ENCODE results near the gene GLYR1. TPM values are rescaled to one million over a fixed set of nuclear protein-coding genes. Genes with fewer than 3 reads are reported as not detected.
"Not testable (repeated sequence)": the region's sequence is repeated elsewhere in the genome, so short reads cannot be mapped to it uniquely, and the experiment has no call there.

Gene GLYR1
- total RNA-seq, 1 experiment from 2014 or later = 79.9 TPM

DNA sequence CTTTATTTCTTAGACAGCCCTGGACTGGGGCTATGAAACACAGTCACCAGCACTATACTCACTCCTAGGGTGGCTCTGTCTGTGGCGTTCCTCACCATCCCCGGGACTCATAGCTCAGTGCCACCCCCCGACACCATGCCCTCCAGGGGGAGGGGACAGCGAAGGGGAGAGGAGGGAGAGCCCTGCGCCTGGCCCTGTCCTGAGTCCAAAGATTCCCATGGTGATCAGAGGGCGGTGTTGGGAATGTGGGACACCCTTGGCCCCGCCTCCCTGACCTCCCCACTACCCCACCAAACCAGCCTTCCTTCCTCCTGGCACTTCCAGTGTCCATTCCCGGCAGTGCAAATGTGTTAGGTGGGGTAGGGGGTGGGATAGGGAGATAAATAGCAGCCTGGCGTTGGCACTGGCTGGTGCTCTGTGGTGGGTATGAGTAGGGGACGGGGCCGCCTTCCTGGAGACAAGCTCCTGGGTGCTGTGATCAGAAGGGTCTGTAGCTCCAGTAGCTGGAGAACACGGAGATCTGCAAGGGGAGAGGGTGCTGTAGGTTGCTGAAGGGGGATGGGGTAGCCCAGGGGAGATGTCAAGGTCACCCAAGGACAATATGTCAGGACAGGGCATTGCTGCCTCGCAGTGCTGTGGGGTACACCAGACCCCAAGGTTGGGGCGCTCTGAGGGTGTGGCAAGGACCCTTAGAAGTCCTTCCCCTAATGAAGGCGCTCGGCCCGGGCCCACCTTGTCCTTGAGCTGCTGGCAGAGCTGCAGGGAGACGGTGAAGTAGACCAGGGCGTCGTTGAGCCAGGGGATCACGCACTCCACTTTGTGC, 49.9 kb downstream of the GLYR1 start:
- no peak for DNase-seq (ENCODE audit: low spot score)

DNA sequence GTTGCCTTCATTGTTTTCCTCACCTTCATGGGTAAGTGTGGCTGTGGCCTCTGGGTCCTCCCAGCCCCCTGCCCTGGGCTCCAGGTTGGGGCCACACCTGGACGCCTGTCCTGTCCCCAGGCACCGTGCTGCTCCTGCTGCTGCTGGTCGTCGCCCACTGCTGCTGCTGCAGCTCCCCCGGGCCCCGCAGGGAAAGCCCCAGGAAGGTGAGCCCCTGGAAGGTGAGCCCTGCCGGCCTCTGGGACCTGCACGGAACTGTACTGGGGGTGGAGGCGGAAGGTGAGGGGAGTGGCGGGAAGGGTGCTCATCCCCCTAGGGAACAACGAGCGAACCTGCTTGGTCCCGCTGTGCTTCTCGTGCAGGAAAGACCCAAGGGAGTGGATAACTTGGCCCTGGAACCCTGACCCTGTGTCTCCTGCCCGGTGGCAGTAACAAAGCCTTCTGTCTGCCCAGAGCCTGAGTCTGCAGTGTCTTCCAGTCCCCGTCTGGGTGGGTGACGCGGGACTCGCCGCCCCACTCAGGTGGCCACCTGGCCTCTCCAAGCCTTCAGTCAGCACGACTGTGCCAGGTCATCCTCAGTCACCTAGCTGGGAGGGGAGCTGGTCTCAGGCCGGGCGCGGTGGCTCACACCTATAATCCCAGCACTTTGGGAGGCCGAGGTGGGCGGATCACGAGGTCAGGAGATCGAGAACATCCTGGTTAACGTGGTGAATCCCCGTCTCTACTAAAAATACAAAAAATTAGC, 51.1 kb downstream of the GLYR1 start:
- DNase-seq (ENCODE audit: low spot score) = no peak
- in situ Hi-C loops (cut with HindIII; ENCODE audit: low sequenced_read_pairs) = no loop called here

More for the DNA sequence above, 49.9 kb downstream of the GLYR1 start:
- in situ Hi-C loops (cut with HindIII; ENCODE audit: low sequenced_read_pairs) = no loop called here

DNA sequence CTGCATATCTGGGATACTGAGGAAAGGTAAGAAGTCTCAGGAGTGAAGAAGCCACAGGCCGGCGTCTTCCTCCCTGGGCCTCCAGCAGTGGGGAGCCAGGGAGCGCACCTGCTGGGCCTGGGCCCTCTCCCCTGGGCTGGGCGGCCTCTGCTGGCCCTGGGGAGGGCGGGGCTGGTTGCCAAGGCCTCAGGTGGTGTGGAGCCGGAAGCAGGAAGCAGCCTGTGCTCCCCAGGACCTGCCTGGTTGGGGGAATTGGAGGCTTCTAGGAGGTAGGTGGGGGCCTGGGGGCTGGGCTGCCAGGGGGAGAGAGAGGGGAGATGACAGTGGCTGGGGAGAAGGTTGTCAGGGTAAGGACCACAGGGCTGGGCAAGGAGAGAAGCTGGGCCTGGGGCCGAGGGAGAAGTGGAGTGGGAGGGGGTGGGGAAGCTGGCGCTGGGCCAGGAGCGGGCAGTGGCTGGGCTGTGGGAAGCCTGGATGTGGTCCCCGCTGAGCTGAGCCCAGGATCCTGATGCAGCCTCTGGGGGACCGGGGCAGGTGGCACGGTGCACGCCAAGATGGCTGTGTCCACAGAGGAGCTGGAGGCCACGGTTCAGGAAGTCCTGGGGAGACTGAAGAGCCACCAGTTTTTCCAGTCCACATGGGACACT, 51.8 kb downstream of the GLYR1 start, which contains the start of gene SMIM22:
Gene SMIM22 (plus strand): TSS at position 189 of the 647 bp plus-strand sequence. CDS start 366 bp downstream, at position 555.
- in situ Hi-C loops (cut with HindIII; ENCODE audit: low sequenced_read_pairs) = no loop called here
- DNase-seq (ENCODE audit: low spot score) = no peak

DNA sequence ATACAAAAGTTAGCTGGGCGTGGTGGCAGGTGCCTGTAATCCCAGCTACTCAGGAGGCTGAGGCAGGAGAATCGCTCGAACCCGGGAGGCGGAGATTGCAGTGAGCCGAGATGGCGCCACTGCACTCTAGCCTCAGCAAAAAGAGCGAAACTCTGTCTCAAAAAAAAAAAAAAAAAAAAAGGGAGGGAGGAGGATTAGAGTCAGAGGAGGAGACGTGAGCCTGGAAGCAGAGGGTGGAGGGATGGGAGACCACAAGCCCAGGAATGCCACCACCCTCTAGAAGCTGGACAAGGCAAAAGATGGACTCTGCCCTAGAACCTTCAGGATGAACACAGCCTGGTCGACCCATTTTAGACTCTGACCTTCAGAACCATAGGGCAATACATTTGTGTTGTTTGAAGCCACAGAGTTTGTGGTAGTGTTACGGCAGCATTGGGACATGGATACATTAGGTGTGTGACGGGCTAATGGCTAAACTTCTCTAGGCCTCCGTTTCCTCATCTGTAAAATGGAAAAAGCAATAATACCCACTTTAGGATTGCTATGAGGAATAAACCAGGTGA, 54.1 kb downstream of the GLYR1 start:
- DNase-seq (ENCODE audit: low spot score) = no peak
- in situ Hi-C loops (cut with HindIII; ENCODE audit: low sequenced_read_pairs) = no loop called here

DNA sequence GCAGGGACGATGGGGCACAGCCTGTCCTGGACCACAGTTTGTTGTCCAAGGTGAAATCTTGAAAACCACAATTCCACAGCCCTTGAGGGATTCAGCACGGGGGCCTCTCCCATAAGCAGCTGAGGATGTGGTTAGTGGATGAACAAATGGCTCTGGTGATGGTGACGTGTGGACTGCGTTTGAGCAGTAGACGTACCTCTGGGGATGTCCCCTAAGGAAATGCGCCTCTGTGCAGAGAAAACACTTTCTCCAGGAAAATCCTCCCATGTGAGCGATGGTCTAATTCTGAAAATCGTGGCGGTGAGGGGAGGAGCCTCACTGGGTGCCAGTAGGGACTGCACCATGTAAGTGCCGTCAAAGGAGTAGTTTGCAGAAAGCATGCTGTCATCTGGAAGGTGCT, 56.2 kb downstream of the GLYR1 start:
- DNase-seq (ENCODE audit: low spot score) = no peak
- in situ Hi-C loops (cut with HindIII; ENCODE audit: low sequenced_read_pairs) = no loop called here

DNA sequence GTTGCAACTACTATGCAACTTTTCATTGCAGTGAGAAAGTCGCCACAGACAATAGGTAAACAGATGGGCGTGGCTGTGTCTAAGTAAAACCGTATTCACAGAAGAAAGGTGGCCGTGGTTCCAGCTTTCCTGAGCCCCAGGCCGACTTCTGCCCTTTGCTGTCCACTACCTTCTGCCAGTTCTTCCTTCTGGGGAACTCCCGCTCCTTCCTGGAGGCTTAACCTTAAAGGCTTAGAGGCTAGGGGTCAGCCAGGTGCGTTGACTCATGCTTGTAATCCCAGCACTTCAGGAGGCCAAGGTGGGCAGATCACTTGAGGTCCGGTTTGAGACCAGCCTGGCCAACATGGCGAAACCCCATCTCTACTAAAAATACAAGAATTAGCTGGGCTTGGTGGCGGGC, 56.8 kb downstream of the GLYR1 start:
- DNase-seq (ENCODE audit: low spot score) = no peak
- in situ Hi-C loops (cut with HindIII; ENCODE audit: low sequenced_read_pairs) = no loop called here

DNA sequence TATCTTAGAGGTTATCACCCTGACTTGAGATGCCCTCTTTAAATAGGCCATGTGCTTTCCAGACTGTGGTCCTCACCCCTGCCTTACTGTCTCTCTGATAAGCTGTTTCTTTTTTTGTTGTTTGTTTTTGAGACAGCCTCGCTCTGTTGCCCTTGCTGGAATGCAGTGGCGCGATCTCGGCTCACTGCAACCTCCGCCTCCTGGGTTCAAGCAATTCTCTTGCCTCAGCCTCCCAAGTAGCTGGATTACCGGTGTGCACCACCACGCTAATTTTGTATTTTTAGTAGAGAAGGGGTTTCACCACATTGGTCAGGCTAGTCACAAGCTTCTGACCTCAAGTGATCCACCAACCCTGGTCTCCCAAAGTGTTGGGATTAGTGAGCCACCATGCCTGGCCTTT, 58.2 kb downstream of the GLYR1 start:
- DNase-seq (ENCODE audit: low spot score) = no peak
- in situ Hi-C loops (cut with HindIII; ENCODE audit: low sequenced_read_pairs) = no loop called here

DNA sequence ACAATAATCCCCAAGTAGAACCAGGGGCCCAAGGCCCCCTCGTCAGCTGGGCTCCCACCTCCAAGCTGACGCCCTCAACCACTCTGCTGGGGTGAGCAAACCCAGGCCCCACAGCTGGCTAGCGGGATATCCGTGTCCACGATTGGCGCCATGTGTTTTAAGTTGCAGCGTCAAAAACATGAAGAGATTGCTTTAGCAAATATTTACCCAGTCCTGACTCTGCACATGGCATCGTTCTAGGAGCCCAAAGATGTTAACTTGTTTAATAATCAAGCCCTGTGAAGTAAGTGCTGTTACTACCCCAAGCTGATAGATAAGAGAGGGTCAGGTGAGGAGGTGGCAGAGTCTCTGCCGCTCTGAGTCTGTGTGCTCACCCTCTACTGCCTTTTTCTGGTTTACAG, 58.6 kb downstream of the GLYR1 start:
- in situ Hi-C loops (cut with HindIII; ENCODE audit: low sequenced_read_pairs) = no loop called here
- no peak for DNase-seq (ENCODE audit: low spot score)

DNA sequence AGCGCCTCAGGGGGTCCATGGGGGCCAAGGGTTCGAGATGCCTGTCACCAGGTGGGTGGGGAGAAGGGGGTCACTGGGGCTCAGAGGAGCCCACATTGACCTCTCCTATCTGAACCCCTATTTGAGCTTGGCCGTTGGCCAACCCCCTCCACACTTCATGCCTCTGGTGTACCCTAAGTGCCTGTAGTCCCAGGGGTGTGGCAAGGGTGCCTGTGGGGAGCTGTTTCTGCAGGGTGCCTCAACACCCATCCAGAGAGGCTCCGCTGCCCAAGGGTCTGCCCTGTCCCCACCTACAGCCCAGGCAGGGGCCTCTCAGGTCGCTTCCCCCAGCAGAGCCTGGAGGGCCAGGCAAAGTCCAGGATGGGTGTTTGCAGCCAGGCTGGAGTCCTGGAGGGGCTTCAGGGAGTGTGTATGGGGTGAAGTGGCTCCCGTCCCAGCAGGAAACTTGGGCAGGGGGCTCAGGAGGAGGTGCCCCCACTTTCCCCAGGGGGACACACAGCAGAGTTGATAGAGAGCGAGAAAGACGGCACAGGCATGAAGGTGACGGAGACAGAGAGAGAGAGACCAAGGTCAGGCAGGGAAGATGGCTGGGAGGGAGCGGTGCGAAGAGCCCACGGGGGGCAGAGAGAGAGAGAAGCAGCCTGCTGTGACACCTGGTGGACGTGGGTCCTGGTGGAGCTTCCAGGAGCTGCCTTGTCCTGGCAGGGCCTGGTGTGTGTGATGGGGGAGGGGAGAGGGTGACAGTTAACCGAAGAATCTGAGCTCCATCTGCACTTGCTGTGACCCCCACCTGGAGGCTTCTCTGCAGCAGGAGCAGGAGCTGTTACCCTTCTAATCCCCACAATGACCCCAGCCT, 59.2 kb downstream of the GLYR1 start, which contains the start of gene SEPTIN12:
Gene SEPTIN12 (minus strand): TSS at position 719 of the 856 bp plus-strand sequence. CDS start 700 bp downstream, at position 19.
- DNase-seq (ENCODE audit: low spot score) = no peak
- in situ Hi-C loops (cut with HindIII; ENCODE audit: low sequenced_read_pairs) = no loop called here

DNA sequence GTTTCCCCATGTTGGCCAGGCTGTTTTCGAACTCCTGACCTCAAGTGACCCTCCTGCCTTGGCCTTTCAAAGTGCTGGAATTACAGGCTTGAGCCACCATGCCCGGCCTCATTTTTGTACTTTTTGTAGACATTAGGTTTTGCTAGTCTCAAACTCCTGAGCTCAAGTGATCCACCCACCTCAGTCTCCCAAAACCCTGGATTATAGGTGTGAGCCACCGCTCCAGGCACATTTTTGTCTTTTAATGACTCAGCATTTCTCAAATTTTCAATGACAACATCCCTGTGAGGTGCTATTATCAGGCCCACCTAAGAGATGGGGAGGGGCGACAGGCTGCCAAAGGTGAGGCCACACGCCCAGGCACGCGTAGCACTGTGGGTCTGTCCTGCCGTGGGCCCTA, 60.0 kb downstream of the GLYR1 start:
- in situ Hi-C loops (cut with HindIII; ENCODE audit: low sequenced_read_pairs) = no loop called here
- no peak for DNase-seq (ENCODE audit: low spot score)

DNA sequence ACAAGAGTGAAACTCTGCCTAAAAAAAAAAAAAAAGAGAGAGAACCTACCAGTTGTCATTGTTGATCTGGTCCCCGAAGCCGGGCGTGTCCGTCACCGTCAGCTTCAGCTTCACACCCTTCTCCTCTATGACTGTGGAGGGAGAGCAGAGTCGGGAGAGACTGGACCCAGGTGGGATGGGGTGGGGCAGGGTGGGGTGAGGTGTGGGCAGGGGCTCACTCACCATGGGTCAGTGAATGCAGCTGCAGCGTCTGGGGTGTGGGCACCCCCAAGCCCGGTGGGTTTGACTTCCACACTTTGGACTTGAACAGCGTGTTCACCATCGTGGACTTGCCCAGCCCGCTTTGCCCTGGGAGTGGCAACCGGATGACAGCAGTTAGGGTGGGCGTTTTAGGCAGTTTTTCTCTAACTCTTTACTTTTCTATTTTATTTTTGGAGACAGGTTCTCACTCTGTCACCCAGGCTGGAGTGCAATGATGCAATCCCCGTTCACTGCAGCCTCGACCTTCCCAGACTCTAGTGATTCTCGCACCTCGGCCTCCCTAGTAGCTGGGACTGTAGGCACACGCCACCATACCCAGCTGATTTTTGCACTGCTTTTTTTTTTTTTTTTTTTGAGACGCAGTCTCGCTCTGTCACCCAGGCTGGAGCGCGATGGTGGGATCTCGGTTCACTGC, 61.2 kb downstream of the GLYR1 start:
- in situ Hi-C loops (cut with HindIII; ENCODE audit: low sequenced_read_pairs) = no loop called here
- DNase-seq (ENCODE audit: low spot score) = no peak

DNA sequence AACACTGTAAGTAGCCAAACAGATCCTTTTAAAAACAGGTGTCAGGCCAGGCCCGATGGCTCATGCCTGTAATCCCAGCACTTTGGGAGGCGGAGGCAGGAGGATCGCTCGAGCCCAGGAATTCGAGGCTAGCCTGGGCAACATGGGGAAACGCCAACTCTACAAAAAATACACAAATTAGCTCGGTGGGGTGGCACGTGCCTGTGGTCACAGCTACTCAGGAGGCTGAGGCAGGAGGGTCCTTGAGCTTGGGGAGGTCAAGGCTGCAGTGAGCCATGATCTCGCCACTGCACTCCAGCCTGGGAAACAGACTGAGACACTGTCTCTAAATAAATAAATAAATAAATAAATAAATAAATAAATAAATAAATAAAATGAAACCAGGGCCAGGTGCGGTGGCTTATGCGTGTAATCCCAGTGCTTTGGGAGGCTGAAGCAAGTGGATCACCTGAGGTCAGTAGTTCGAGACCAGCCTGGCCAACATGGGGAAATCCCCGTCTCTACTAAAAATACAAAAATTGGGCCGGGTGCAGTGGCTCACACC, 62.6 kb downstream of the GLYR1 start:
- DNase-seq (ENCODE audit: low spot score); in situ Hi-C loops (cut with HindIII; ENCODE audit: low sequenced_read_pairs): not testable (repeated sequence)

DNA sequence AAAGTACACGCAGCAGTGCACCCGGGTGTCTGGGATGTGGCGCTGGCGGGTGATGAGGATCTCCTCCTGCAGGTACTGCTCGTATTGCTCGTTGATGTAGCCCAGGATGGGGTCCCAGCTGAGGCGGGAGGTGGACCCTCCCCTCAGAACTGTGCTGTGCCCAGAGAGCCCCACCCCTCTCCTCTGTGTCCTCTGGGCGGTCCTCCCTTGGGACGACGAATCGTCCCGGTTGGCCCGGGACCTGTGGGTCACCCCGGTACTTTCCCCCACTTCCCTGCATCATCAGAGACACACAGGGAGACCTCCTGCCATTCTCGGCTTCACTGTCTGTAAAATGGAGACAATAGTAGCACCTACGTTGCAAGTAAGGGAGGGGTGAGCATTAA, 63.1 kb downstream of the GLYR1 start:
- in situ Hi-C loops (cut with HindIII; ENCODE audit: low sequenced_read_pairs) = no loop called here
- DNase-seq (ENCODE audit: low spot score) = no peak

DNA sequence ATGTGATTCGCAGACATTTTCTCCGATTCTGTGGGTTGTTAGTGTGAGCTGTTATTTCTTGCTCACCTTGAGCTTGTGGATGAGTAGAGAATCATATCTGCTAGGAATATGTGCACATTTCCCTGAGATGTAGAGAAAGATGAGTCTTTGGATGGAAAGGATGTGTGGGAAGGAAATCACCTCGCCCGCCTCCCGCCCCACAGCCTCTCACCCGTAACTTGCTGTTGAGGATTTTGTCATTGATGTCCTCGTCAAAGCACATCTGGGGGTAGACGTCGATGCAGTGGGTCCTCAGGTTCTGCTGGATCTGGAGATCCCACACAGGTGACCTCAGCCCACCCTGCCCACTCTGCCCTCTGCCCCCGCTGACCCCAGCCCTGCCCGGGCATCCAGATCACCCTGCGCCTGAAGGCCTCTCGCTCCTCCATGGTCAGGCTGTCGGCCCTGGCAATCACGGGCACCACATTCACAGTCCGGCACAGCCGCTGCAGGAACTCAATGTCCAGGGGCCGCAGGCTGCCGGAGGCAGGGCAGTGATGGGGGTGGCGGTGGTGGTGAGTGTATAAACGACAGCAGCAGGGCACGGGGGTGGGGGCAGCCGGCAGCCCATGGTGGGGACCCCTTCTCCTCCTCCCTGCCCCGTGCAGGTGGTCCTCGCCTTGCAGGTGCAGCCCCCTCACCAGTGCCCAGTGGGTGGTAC, 63.7 kb downstream of the GLYR1 start:
- in situ Hi-C loops (cut with HindIII; ENCODE audit: low sequenced_read_pairs) = no loop called here
- no peak for DNase-seq (ENCODE audit: low spot score)

DNA sequence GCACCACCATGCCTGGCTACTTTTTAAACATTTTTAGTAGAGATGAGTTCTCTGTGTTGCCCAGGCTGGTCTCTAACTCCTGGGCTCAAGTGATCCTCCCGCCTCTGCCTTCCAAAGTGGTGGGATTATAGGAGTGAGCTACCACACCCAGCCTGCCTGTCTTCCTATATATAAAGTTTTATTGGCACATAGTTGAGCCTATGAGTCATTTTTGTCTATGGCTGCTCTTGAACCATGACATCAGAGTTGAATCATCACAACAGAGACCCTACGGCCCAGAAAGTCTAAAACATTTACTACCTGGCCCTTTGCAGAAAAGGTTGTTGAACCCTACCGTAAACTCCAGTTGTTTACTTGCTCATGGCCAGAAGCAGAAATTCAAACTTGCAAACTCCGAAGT, 66.9 kb downstream of the GLYR1 start:
- in situ Hi-C loops (cut with HindIII; ENCODE audit: low sequenced_read_pairs) = no loop called here

DNA sequence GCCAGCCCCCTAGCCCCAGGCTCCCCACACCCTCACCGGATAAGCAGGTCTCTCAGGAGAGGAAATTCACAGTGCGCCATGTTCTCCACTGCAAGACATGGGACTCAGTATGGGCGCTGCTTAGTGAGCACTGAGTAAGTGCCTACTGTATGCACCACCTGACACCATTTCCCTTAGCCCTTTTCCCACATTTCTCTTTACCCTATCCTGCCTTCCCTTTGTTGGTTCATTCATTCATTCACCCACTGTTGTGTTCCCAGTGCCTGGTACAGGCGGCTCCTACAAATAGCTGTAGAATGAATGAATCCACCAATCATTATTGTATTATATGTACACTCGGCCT, 69.1 kb downstream of the GLYR1 start:
- DNase-seq (ENCODE audit: low spot score) = no peak
- in situ Hi-C loops (cut with HindIII; ENCODE audit: low sequenced_read_pairs) = no loop called here

More for the DNA sequence above, 66.9 kb downstream of the GLYR1 start:
- no peak for DNase-seq (ENCODE audit: low spot score)

DNA sequence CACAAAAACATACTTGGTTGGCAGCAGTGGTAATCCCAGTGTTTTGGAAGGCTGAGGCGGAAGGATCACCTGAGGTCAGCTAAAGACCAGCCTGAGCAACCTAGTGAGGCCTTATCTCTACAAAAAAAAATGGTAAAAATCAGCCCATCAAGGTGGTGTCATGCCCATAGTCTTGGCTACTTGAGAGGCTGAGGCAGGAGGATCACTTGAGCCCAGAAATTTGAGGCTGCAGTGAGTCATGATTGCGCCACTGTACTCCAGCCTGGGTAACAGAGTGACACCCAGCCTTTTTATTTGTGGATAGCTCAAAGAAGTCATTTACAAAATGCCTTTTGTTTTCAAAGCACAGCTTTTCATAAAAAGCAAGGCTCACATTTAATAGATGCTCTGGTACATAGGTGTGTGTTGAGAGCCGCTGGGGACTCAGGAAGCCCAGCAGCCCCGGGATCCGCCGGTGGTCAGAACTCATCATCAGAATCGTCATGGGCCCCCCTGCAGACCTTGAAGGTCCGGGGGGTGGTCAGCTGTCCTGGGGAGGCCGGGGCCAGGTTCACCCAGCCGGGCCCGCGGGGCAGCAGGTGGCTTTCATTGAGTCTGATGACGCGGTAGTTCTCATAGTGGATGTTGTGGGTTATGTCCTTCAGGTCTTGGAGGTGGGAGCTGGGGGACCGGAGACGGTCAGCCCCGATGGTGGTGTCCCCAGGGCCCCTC, 69.6 kb downstream of the GLYR1 start:
- no peak for DNase-seq (ENCODE audit: low spot score)
- in situ Hi-C loops (cut with HindIII; ENCODE audit: low sequenced_read_pairs) = no loop called here
